Measurements from ENCODE around the gene FHIT.
"Not testable (repeated sequence)": the region's sequence is repeated elsewhere in the genome, so short reads cannot be mapped to it uniquely, and the experiment has no call there.

Gene FHIT

DNA sequence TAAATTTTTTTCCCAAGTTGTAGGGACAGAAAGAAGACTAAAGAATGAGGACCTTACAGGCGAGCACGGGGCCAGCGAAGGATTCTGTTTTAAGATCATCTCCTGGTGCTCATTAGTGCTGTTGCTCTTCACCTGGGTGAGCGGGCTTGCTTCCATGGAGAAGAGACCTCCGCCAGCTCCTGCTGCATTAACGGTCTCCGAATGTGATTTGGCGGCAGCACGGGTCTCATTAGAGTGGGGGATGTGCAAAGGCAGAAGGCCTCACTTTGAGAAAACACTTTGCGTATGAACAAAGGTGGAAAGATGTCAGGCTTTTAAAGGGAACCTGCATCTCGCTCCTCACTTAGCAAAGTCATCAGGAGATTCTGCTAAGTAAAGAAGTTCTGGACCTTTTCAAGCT is 1448.0 kb downstream of the FHIT start:
- DNase-seq, result no peak

DNA sequence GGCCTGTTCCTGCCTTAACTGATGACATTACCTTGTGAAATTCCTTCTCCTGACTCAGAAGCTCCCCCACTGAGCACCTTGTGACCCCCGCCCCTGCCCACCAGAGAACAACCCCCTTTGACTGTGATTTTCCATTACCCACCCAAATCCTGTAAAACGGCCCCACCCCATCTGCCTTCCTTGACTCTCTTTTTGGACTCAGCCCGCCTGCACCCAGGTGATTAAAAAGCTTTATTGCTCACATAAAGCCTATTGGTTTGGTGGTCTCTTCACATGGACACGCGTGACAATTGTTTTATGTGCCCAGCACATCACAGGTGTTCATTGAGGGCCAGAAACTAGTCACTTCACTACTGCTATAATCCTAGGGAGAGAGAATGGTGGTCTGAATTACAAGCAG is 1448.8 kb downstream of the FHIT start:
- DNase-seq, result not testable (repeated sequence)

DNA sequence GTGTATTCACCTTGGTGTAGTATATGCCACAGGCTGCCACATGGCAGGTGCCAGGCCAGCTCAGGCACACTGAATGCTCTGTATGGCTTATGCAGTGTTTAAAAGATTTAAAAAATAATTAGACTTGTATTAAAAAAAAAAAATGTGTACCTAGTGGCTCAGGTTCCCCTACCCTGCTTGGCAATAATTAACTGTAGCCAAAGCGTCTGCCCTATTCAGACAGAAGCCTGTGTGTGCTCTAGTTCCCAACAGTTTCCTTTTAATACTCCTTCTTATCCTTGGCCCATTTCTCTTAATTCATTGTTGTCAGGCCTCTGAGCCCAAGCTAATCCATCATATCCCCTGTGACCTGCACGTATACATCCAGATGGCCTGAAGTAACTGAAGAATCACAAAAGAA is 1449.2 kb downstream of the FHIT start:
- DNase-seq, result no peak

DNA sequence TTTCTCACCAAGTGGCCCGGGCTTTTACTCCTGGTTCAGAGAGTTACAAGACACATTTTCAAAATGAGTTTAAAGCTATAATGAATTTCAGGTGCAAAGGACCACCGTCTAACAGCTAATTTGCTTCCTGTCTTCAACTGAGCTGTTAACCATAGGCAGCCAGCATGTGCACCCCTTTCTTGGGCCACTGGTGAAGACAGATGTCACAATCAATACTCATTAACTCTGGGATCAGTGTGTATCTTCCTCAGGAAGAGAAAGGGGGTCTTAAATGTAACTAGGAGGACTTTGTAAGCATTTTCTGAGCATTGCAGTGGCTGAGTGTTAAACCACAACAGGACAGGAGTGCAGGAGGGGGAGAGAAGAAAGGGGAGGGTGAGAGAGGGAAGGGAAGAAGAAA is 1450.8 kb downstream of the FHIT start:
- no peak for DNase-seq

DNA sequence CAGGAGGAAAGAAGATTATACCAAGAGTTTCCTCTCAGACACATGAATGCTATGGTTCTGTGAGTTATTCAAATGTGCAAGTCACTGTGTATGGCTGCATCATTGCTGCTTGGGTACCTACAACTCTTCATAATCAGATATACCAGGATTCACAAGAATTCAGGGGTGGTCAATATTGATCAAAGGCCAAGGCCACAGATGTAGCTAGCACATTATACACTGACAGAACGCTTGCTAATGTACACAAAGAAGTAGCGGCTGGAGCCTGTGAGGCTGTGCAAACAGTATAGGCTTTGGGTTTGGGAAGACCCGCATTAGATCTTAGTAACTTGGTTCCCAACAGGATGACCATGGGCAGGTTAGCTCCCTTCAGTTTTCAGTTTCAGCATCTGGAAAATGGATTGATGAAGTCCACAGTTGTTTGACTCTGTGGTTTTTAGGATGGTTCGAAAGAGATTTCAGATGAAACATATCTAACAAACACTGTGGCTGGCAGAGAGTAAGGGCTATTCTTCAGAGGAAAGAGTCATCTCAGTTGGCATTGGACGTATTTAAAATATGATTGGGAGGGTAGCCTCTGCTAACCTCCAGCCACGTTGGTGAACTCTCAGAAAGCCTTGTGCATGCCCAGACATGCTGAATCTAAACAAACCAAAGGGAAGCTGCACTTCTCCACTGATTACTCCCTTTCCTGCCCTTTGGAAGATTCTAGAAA is 1452.7 kb downstream of the FHIT start:
- no peak for DNase-seq

DNA sequence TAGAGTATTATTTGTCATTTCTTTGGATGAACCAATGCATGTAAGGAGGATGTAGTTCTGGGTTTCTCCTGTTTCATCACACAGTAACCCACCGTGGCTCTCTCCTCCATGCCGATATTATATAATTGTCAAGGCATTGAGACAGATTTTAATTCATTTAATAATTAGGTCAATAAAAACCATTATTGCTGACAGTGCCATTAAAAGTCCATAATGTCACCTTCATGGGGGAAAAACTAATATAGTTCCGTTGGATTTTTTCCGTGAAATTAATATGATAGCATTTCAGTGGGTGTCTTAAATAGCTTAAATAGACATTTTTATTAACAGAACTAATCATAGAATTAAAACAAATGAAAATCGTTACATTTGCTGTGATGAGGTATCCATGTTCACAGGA is 1453.7 kb downstream of the FHIT start:
- DNase-seq, result no peak

DNA sequence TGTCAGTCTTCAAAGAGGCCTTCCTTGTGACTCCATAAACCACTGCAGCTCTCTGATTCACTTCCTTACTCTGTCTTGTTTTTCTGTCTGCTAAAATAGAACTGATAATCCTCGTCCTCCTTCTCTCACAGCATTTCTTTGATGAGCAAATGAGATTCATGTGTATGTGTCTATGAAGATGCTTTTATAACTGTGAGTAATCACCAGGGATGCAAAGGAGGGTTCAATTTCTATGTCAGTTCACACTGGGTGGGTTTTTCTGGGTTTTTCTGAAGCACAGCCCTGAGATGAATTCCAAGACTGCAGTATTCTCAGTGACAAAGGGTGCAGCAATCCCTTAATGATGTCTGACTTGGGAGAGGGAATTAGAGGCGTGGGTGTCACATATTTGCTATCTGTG is 1454.8 kb downstream of the FHIT start:
- DNase-seq, result no peak

DNA sequence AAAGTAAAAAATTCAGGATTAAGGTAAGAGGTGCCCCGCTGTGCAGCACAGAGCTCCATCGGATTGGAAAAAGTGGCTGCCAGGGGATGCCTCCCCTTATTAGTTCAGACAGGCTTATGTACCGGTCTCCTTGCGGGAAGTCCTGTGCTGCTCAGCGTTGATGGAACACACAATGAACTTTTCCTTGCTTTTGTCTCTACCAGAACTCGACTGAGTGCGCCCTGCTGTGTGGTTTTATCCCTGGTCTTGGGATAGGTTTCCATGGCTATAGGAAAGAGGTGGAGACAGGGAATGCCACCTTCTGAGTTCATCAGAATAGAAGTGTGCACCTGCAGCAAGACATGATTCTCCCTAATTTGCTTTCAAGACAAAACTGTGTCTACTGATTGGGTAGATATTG is 1455.5 kb downstream of the FHIT start:
- no peak for DNase-seq

DNA sequence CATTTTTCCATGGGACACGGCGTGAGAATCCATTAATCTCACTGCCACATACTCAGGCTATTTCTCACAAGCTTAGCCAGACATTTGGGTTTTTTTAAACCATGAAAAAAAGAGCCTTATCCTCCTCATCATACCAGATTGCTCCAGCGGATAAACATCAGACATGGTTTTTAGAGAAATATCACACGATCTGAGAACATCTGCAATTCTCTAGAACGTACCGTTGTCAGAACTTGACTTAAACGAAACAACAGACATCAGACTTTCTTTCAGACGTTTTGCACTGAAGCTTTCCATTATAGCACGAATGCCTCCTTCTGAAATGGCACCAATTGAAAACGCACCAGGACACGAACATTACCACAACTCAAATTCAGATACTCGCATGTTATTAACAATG is 1457.3 kb downstream of the FHIT start:
- no peak for DNase-seq

DNA sequence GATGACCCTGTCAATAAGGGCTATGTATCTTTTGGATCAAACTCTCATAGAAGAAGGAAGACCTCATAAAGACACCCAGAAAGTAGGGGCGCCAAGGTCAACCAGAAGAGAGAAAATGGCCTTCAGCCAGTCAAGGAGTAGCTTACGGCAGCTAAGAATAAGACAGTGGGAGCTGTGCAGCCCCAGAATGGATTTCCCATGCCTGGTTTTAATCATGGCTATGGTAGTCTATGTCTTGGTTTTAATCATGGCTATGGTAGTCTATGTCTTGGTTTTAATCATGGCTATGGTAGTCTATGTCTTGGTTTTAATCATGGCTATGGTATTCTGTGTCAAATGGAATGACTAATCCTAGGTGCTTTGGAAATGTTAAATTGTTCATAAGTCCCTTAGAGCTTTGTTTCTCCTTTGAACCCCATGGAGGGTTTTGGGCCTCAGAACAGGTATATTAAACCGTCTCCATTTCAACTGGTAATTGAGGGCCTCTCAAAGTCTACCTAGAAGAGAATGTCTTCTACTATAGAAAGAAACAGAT is 1459.4 kb downstream of the FHIT start:
- DNase-seq, result no peak

DNA sequence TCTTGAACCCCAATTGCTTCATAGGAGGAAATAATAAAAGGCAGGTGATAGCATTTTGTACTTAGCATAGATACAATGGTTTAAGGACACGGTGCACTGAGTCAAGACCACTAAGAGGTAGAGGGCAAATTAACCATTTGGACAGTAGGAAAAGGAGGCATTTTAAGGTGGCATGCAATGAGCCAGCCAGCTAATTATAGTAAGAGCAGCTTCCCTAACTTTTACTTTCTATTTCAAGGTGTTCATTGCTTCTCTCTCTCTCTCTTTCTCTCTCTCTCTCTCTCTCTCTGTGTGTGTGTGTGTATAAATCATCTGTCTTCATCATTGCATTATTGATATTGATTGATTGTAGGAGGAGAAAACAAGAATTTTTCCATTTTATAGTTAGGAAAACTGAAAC is 1461.0 kb downstream of the FHIT start:
- no peak for DNase-seq

DNA sequence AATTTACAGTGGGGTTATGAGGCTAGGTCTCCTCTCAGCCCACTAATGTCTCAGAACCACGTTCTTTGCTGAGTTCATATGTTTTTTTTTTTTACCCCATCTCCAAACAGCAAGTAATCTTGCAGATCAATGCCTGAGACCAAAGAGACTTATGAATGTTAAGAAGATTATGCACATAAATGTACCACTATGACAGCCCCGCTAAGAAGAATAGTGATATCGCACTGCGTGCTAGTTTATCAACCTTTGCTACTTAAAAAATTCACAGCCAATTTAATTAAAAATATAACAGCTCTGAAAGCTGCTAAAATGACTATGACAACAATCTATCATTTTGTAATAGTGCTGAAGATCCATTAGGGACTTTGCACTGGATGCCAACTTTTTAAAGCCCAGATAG is 1462.5 kb downstream of the FHIT start:
- no peak for DNase-seq

DNA sequence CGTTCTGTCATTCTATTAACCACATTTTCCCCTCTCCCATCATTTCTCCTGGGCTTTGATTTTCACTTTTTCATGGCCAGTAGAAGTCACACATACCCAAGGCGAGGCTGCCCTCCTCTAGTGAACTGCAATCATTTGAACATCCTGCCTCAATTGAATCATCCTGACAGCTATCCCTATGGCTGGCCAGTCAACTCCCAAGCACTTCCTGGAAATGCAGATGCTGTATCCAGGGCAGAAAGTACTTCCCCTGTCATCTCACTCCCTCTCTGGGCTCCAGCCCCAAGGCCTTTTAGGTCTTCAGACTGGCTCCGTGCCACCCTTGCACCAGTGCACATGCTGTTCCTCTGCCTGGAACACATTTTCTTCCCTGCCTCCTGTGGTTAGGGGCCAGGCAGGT is 1463.1 kb downstream of the FHIT start:
- no peak for DNase-seq

DNA sequence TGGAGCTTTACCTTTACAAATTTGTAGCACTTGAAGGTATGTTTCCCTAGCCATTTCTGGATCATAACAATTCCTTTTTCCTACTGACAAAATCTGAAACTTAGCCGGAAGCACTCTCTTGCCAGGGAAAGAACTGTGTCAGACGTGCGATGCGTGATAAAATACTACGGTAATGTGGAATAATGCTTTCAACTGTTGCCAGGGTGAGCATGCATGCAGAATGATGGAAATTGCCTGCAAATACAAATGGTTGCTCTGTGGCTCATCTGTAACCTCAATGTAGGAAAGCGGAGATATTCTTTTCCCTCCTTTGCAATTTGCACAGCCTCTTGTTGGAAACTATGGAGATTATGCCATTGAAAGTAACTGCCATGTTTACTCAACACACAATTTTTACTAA is 1464.9 kb downstream of the FHIT start:
- DNase-seq, result no peak

DNA sequence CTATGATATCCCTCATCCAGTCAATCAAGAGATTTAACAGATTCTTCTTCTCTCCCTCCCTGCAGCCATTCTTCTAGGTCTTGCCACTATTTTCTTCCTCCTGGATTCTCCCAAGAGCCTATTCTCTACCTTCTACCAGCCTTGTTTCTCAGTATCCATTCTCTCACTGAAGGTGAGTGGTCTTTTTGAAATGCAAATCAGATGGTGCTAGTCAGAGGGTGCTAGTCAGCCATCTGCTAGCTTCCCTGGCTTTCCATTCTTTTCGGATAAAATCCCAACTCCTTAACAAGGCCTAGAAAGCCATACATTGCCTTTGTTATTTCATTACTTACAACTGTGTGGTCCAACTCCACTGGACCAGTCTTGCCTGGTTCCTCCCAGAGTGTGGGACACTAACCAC is 1467.1 kb downstream of the FHIT start:
- no peak for DNase-seq

DNA sequence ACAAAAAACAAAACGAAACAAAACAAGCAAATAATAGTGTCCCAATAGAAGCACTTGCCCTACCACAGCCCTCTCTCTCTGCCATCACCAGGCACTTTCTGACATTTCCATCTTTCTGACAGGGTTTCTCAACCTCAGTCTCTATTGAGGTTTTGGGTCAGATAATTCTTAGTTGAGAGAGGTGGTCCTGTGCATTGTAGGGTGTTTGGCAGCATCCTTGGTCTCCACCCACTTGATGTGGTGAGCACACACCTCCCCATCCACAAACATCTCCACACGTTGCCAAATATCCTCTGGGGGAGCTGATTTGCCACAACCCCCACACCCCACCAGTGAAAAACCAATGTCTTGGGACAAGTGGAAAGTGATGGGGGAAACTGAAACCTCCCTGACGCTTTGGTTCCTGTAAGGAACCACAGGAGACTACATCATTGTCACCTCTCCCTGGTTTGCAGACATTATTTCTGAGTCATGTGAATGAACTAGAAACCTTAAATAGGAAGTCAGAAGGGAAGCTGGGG is 1467.7 kb downstream of the FHIT start:
- no peak for DNase-seq

DNA sequence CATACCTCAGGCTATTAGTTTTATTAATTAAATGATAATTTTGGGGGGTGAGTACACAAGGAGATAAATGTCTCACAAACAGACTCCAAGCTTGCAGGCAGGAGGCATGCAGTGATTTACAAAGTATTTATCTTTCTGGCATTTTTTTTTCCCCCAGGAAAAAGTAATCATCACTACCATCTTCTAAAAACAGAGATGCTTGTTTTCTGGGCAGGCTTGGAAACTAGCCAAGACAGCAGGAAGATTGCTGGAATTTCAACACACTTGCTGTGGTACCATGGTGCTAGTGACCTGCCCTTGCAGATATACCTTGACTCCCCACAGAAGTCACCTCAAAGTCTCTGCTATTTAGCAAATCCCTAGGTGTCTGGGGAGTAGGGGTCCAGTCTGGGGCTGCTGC is 1468.6 kb downstream of the FHIT start:
- DNase-seq, result no peak

DNA sequence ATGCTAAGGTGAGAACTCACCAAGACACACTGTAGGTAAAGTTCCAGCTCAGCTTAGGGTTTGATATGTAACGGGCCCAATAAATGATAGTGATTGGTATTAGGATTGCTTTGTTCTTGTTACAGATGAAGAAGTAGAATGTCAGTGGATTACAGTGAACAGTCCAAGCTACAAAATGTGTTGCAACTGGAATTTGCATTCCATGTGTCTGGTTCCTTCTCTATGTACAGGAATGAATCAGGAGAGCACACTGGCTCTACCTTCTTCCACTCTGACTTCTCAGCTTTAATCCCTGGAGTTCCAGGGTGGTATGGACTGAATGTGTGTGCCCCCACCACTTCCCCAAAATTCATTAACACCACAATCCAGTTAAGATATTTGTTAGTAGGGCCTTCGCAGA is 1471.0 kb downstream of the FHIT start:
- no peak for DNase-seq

DNA sequence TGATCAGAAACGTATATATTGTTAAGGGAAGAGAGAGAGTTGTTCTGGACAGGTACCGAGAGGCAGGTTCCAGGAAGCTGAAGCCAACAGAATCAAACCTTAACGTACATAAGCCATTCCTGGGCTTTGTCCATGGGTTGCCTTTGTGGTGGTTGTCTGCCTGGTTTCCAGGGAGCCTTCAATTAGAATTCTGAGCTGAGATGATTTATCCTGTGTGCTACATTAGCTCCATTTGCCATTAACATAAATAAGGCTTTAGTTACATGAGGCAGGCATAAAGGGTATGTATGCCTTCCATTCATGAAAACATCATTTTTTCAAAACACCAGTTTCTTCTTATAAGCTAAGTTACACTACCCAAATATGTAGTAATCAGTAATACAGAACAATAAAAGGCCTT is 1472.0 kb downstream of the FHIT start:
- no peak for DNase-seq

DNA sequence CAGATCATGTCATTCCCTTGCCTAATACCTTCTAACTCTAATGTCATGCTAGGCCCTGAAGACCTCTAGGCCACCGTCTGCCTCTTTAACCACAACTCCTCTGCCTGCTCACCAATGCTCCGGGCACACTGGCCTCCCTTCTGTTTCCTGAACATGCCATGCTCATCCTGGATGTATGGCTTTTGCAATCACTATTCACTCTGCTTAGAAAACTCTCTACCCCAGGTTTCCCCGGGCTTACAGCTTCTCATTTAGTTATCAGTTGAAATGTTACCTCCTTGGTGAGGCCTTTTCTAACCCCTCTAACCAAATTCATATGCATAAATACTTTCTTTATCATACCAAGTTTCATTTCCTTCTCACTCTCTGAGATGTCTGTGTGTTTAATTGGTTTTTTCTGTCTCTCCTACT is 1473.6 kb downstream of the FHIT start:
- DNase-seq, result no peak

DNA sequence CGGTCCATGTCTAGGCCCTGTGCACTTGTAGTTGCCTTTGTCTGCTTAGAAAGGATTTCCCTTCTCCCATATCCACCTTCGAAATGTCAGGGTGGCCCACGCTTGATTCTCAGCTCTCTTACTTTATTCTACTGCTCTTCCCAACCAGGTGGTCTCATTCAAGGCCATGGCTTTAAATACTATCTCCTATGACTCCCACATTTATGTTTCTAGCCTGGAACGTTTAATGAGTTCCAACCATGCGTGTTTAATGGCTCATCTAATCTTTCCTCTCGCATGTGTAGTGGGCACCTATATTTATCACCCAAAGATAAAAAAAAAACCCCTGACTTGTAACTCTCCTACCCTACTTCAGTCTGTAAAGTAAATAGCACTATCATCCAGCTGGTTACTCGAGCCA is 1474.2 kb downstream of the FHIT start:
- DNase-seq, result no peak

DNA sequence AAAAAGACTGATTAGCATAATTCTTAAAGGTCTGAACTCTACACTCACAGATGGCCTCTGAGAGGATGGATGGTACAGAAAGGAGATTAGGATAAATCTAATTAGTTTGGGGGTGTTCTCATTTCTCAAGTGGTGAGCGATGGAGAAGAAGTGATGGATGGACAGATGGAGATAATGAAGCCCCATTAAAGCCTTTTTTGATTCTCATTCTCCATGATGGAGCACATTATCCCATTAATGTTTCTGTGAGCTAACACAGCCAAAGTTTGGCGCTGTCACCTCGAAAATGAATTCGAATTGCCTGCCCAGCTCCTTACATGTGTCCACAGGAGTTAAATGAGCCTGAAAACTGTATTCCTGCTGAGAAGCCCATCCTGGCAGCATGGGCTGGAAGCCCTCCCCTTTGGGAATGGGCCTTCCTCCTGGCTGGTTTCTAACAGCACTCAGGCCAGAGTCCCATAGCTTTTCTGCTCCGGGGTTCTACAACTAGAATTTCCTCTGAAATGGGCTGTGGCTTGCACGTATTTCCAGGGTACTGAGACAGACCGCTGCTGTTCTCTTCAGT is 1475.4 kb downstream of the FHIT start:
- DNase-seq, result no peak

DNA sequence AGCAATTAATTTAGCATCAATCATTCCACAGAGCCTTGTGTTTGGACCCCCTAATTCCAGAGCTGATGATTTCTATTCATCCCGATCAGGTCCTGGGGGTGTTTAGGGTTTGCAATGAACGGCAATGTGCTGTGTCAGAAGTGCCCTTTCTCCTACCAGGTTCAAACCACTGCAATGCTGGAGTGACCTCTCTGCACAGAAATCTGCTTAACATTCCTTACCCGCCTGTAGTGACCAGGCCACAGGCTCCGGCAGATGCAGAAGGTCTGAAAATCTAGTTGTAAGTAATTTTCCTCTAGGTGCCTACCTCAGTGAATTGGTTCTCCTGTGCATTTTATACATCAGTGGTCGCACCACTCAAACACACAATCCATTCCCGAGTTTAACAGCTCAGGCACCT is 1476.1 kb downstream of the FHIT start:
- DNase-seq, result no peak

DNA sequence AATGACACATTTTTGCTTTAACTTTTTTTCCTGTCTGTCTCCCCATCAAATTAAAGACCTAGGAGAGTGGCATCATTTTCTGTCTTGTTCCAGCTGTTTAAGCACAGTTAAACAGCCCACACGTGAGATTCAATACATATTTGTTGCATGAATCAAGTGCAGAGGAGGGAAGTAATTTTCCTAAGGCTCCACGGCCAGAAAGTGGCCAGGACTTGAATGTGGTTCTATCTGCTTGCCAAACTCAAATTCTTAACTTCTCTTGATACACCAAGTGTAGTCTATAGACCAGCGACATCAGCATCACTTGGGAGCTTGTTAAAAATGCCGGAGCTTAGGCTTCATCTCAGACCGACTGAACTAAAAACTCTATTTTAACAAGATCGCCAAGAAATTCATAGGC is 1476.6 kb downstream of the FHIT start:
- DNase-seq, result no peak

DNA sequence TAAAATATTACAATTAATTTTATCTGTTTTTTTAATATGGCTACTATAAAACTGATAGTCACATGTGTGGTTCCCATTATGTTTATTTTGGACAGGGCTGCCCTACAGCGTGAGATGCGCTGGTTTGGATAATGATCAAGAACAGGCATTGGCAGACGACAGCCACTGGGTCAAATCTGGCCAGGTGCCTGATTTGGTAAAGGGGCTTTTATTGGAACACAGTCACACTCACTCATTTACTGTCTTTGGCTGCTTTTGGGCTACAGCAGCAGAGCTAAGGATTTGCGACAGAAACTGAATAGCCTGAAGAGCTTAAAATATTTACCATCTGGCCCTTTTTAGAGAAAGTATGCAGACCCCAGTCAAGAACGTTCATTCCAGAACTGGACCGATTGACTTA is 1477.3 kb downstream of the FHIT start:
- DNase-seq, result no peak
